AG04450 (cell line): ENCODE measurements around the gene MYH11. TPM values are rescaled to one million over a fixed set of nuclear protein-coding genes. Genes with fewer than 3 reads are reported as not detected.

Source experiments
- CTCF ChIA-PET: fragments of 300-600, 350-600 bp; formaldehyde crosslinking; extraction: SDS; loops from one replicate; lab custom pipeline; 2022; ENCODE audit warnings: antibody characterized with exemption, inconsistent platforms; lab: Charles Lee
- POLR2A ChIA-PET: fragments of 350-600 bp; formaldehyde crosslinking; extraction: SDS; loops from one replicate; lab custom pipeline; 2021; ENCODE audit warnings: antibody characterized with exemption, inconsistent platforms; lab: Yijun Ruan, JAX
- DNase-seq: peaks from one replicate; pipeline ENCODE4 v3.0.0-alpha.2; 2011; ENCODE audit warnings: low read depth, low spot score
- H3K27ac ChIP-seq: one replicate; pipeline ENCODE4 v1.5.1; 2012; ENCODE audit warnings: low read depth, low read length, control low read depth
- H3K27me3 ChIP-seq: one replicate; pipeline ENCODE4 v1.6.0; 2012; ENCODE audit warnings: low read length; ENCODE audit not compliant: control insufficient read depth, insufficient read depth
- H3K4me3 ChIP-seq: 2 replicates; pipeline ENCODE4 v1.5.1; 2011; ENCODE audit warnings: mild to moderate bottlenecking, low read depth, low read length, control low read depth
- H3K9me3 ChIP-seq: 2 replicates; pipeline ENCODE4 v1.5.1; 2012; ENCODE audit warnings: low read length; ENCODE audit not compliant: control insufficient read depth, insufficient read depth
- polyA plus RNA-seq: library from polyadenylated mRNA; depleted of rRNA; stranded (reverse); fragments of >200 nt; gene quantifications from 2 replicates; pipeline ENCODE4 v1.2.3, GENCODE V29; 2011
- TF ChIP-seq, protein P1 (sequence below): IDR thresholded peaks from 2 replicates; pipeline ENCODE4 v1.5.1; 2011; ENCODE audit warnings: low read depth, low read length, control low read depth, inconsistent platforms

The MYH11 gene
- polyA plus RNA-seq, 1 experiment = 0.20 TPM

DNA sequence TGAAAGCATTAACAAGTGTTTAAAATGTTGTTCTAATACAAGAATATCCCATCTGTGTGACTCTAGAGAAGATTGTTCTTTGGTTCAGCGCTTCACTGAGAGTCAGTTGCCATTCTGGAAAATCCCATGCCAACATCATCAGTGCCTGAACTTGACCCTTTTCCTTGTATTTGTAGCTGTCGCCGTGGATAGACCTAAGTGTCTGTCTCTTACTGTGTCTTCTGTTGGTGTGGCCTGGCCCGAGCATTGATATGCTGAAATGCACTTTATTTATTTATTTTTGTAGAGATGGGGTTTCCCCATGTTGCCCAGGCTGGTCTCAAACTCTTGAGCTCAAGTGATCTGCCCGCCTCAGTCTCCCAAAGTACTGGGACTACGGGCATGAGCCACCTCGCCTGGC is 76.0 kb downstream of the MYH11 start:
- TF ChIP-seq, protein P1, sequence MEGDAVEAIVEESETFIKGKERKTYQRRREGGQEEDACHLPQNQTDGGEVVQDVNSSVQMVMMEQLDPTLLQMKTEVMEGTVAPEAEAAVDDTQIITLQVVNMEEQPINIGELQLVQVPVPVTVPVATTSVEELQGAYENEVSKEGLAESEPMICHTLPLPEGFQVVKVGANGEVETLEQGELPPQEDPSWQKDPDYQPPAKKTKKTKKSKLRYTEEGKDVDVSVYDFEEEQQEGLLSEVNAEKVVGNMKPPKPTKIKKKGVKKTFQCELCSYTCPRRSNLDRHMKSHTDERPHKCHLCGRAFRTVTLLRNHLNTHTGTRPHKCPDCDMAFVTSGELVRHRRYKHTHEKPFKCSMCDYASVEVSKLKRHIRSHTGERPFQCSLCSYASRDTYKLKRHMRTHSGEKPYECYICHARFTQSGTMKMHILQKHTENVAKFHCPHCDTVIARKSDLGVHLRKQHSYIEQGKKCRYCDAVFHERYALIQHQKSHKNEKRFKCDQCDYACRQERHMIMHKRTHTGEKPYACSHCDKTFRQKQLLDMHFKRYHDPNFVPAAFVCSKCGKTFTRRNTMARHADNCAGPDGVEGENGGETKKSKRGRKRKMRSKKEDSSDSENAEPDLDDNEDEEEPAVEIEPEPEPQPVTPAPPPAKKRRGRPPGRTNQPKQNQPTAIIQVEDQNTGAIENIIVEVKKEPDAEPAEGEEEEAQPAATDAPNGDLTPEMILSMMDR = no peak
- peaks cover 10% of the 10 kb centered on the region for H3K27me3 ChIP-seq
- POLR2A ChIA-PET = no interaction called here
- CTCF ChIA-PET = interaction anchor here (0.6 to 0.7 kb wide), 2 partner anchors 15 to 38 kb away, joined by 3 read pairs; no protein-coding TSS in a partner anchor
- H3K27ac ChIP-seq = no peak overlapping the region
- H3K4me3 ChIP-seq = no peak overlapping the region
- DNase-seq = no peak
- peaks cover 4% of the 10 kb centered on the region; the same call in 1 of the 2 replicates for H3K9me3 ChIP-seq

GRCh38 chr16:15779664-15780351 is 77.0 kb downstream of the MYH11 start:
- no peak for DNase-seq
- CTCF ChIA-PET = no interaction called here
- no peak overlapping the region for H3K27ac ChIP-seq
- POLR2A ChIA-PET = no interaction called here
- TF ChIP-seq, protein P1 = no peak
- H3K4me3 ChIP-seq = no peak overlapping the region
- H3K27me3 ChIP-seq = peaks cover 11% of the 10 kb centered on the region
- no peaks in the 10 kb centered on the region; the same call in 1 of the 2 replicates for H3K9me3 ChIP-seq

GRCh38 chr16:15778999-15779614 is 77.7 kb downstream of the MYH11 start:
- Histone ChIP-seq H3K27me3 (peaks cover 13% of the 10 kb centered on the region), H3K4me3 (no peak overlapping the region), H3K9me3 (no peaks in the 10 kb centered on the region; the same call in 1 of the 2 replicates), H3K27ac (no peak overlapping the region)
- DNase-seq = no peak
- ChIA-PET POLR2A (no interaction called here), CTCF (no interaction called here)
- TF ChIP-seq, protein P1 = no peak

DNA sequence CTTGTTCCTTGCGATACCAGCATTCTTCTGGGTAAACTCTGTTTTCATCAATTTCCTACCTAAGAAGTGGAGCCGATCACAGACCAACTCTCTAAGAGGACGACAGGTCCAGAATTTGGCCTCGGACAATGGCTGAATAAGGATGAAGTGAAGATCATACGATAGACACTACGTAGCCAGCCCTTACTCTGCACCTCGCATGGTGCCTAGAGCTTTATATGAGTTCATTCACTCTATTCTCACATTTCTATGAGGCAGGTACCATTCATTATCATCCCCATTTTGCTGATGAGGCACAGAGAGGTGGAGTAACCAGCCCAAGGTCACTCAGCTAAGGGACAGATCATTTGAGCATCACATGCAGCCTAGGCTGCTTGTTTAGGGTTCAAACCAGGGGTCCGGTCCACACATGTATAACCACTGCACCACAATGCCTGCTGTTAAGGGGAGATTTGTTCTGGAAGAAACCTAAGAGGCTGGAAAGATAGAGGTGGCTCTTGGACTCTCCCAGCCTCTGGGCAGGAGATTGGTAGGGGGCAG is 78.6 kb downstream of the MYH11 start:
- ChIA-PET POLR2A (interaction anchor here (0.9 kb wide), 1 partner anchor 44 kb away, joined by 6 read pairs; no protein-coding TSS in a partner anchor), CTCF (interaction anchor here (0.6 to 1.5 kb wide), 8 partner anchors 22 to 349 kb away, joined by 3 to 10 read pairs (median 3); no protein-coding TSS in a partner anchor)
- H3K27me3 ChIP-seq = peaks cover 13% of the 10 kb centered on the region
- H3K9me3 ChIP-seq = no peaks in the 10 kb centered on the region; the same call in 1 of the 2 replicates
- H3K27ac ChIP-seq = no peak overlapping the region
- DNase-seq = no peak
- TF ChIP-seq, protein P1 = no peak
- no peak overlapping the region for H3K4me3 ChIP-seq
